H1 (cell line): ENCODE data around the gene SGPP2. TPM values are rescaled to one million over a fixed set of nuclear protein-coding genes. Genes with fewer than 3 reads are reported as not detected.

ENCODE experiments used
- CTCF ChIA-PET: fragments of 300-600 bp; sonication (Branson Sonifier 250); formaldehyde crosslinking; loops from one replicate; lab custom pipeline; 2021; ENCODE audit not compliant: partially characterized antibody; lab: Charles Lee
- POLR2A ChIA-PET: fragments of 300-600 bp; sonication (Branson Sonifier 250); formaldehyde crosslinking; loops from one replicate; lab custom pipeline; 2021; ENCODE audit warnings: inconsistent platforms; ENCODE audit not compliant: partially characterized antibody; lab: Charles Lee
- DNase-seq, 2 experiments: peaks; one replicate each; pipeline versions ENCODE4 v3.0.0 to v3.0.0-alpha.2; 2010 to 2022; ENCODE audit warnings: low spot score in 2 of 2, low read depth in 1 of 2, mixed read lengths in 1 of 2
- FAIRE-seq: peaks from 2 replicates; lab custom pipeline; 2011; peaks lifted over from hg19 to GRCh38; lab: Jason Lieb, UNC
- H2AFZ ChIP-seq: 2 replicates; pipeline ENCODE4 v1.8.1; 2012; ENCODE audit warnings: low read length, inconsistent platforms
- H2AK5ac ChIP-seq: 2 replicates; pipeline ENCODE4 v1.6.1; 2013; ENCODE audit warnings: low read depth, low read length
- H2BK120ac ChIP-seq: replicated peaks from 2 replicates; pipeline ENCODE3; 2013; ENCODE audit warnings: low read depth, low read length, inconsistent platforms
- H2BK12ac ChIP-seq: 2 replicates; pipeline ENCODE4 v1.6.1; 2013; ENCODE audit warnings: low read depth, low read length
- H2BK15ac ChIP-seq: 2 replicates; pipeline ENCODE4 v1.6.1; 2013; ENCODE audit warnings: low read length
- H2BK20ac ChIP-seq: 2 replicates; pipeline ENCODE4 v1.6.1; 2013; ENCODE audit warnings: low read length
- H2BK5ac ChIP-seq: 2 replicates; pipeline ENCODE4 v1.6.1; 2013; ENCODE audit warnings: low read depth, low read length
- H3K14ac ChIP-seq: 2 replicates; pipeline ENCODE4 v1.6.1; 2013; ENCODE audit warnings: inconsistent platforms; ENCODE audit not compliant: insufficient read length
- H3K18ac ChIP-seq: 2 replicates; pipeline ENCODE4 v1.6.1; 2013; ENCODE audit warnings: low read length; ENCODE audit errors: extremely low read depth
- H3K23ac ChIP-seq: 2 replicates; pipeline ENCODE4 v1.6.1; 2013; ENCODE audit warnings: inconsistent platforms; ENCODE audit not compliant: insufficient read length
- H3K23me2 ChIP-seq: 2 replicates; pipeline ENCODE4 v1.6.1; 2013; ENCODE audit warnings: low read depth, low read length
- H3K27ac ChIP-seq: 2 replicates; pipeline ENCODE4 v1.6.1; 2011; ENCODE audit warnings: low read depth, low read length, inconsistent platforms
- H3K27me3 ChIP-seq, 4 experiments: replicated peaks in 1 of 4; 1 replicate in 1 of 4; 2 replicates in 3 of 4; pipeline versions ENCODE4 v1.6.1 to v1.8.1; 2011 to 2013; ENCODE audit warnings: low read length in 3 of 4, mild to moderate bottlenecking in 3 of 4, inconsistent platforms in 2 of 4, mixed read lengths in 2 of 4, moderate library complexity in 1 of 4; ENCODE audit not compliant: control insufficient read depth in 3 of 4, insufficient read depth in 3 of 4; ENCODE audit errors: extremely low read depth in 1 of 4
- H3K36me3 ChIP-seq, 4 experiments: 2 replicates each; pipeline versions ENCODE4 v1.6.1 to v1.8.1; 2011 to 2013; ENCODE audit warnings: mild to moderate bottlenecking in 4 of 4, low read length in 3 of 4, moderate library complexity in 2 of 4, control low read depth in 1 of 4, inconsistent platforms in 1 of 4; ENCODE audit not compliant: insufficient read depth in 4 of 4, control insufficient read depth in 2 of 4
- H3K4ac ChIP-seq: replicated peaks from 2 replicates; pipeline ENCODE3; 2013; ENCODE audit warnings: low read length, low read depth, mixed read lengths, inconsistent platforms; ENCODE audit not compliant: insufficient read length
- H3K4me1 ChIP-seq, 4 experiments: replicated peaks in 1 of 4; 1 replicate in 1 of 4; 2 replicates in 3 of 4; pipeline versions ENCODE4 v1.6.1 to v1.8.1; 2011 to 2013; ENCODE audit warnings: low read length in 3 of 4, inconsistent platforms in 2 of 4, mixed read lengths in 1 of 4; ENCODE audit not compliant: insufficient read depth in 4 of 4, control insufficient read depth in 3 of 4
- H3K4me2 ChIP-seq, 2 experiments: 2 replicates each; pipeline versions ENCODE4 v1.6.1 to v1.8.1; 2011 to 2013; ENCODE audit warnings: low read depth in 2 of 2, low read length in 2 of 2, control low read depth in 1 of 2, inconsistent platforms in 1 of 2, mild to moderate bottlenecking in 1 of 2; ENCODE audit not compliant: insufficient read depth in 1 of 2
- H3K4me3 ChIP-seq, 4 experiments: fragments of 200-600, 300-600 bp in 1 of 4; sonication (generic), shearing (Covaris generic), sonication (Bioruptor Twin) in 1 of 4; 2 replicates each; pipeline versions ENCODE4 v1.5.1 to v1.8.1; 2011 to 2016; ENCODE audit warnings: low read length in 4 of 4, low read depth in 3 of 4, control low read depth in 2 of 4, inconsistent platforms in 2 of 4, mild to moderate bottlenecking in 2 of 4, mixed read lengths in 1 of 4, moderate library complexity in 1 of 4; ENCODE audit not compliant: insufficient read depth in 2 of 4; ENCODE audit errors: extremely low read depth in 1 of 4
- H3K56ac ChIP-seq: replicated peaks from 2 replicates; pipeline ENCODE3; 2013; ENCODE audit warnings: low read depth, mild to moderate bottlenecking, mixed read lengths, low read length, inconsistent platforms; ENCODE audit not compliant: insufficient read length
- H3K79me1 ChIP-seq: 2 replicates; pipeline ENCODE4 v1.6.1; 2013; ENCODE audit warnings: low read depth, low read length, control low read depth
- H3K79me2 ChIP-seq, 2 experiments: 2 replicates each; pipeline versions ENCODE4 v1.6.1 to v1.8.1; 2012 to 2013; ENCODE audit warnings: low read length in 2 of 2, mild to moderate bottlenecking in 2 of 2, inconsistent platforms in 1 of 2; ENCODE audit not compliant: insufficient read depth in 2 of 2, control insufficient read depth in 1 of 2
- H3K9ac ChIP-seq, 4 experiments: replicated peaks in 1 of 4; 1 replicate in 1 of 4; 2 replicates in 3 of 4; pipeline versions ENCODE4 v1.6.1 to v1.8.1; 2011 to 2013; ENCODE audit warnings: low read depth in 3 of 4, low read length in 3 of 4, control low read depth in 2 of 4, mild to moderate bottlenecking in 2 of 4, moderate library complexity in 2 of 4, inconsistent platforms in 1 of 4; ENCODE audit errors: extremely low read depth in 1 of 4
- H3K9me3 ChIP-seq, 2 experiments: 2 replicates each; pipeline versions ENCODE4 v1.6.1 to v1.8.1; 2012 to 2013; ENCODE audit warnings: mild to moderate bottlenecking in 2 of 2, moderate library complexity in 2 of 2, control low read depth in 1 of 2, inconsistent platforms in 1 of 2, low read depth in 1 of 2, low read length in 1 of 2, mixed read lengths in 1 of 2; ENCODE audit not compliant: insufficient read depth in 2 of 2
- H4K20me1 ChIP-seq, 2 experiments: replicated peaks in 1 of 2; 2 replicates each; pipeline versions ENCODE3 to v1.8.1; 2011 to 2013; ENCODE audit warnings: inconsistent platforms in 2 of 2, low read length in 2 of 2, mild to moderate bottlenecking in 1 of 2; ENCODE audit not compliant: insufficient read depth in 2 of 2, control insufficient read depth in 1 of 2
- H4K5ac ChIP-seq: 2 replicates; pipeline ENCODE4 v1.6.1; 2013; ENCODE audit warnings: low read length, low read depth, mixed read lengths, inconsistent platforms; ENCODE audit not compliant: insufficient read length
- H4K8ac ChIP-seq: 2 replicates; pipeline ENCODE4 v1.8.0; 2013; ENCODE audit warnings: mild to moderate bottlenecking, moderate library complexity, low read length, inconsistent platforms; ENCODE audit not compliant: insufficient read depth; ENCODE audit errors: extremely low read depth
- H4K91ac ChIP-seq: replicated peaks from 2 replicates; pipeline ENCODE3; 2013; ENCODE audit warnings: low read length, mixed read lengths, inconsistent platforms; ENCODE audit not compliant: insufficient read length
- ASH2L ChIP-seq: fragments of 200-600, 300-600 bp; sonication (generic); IDR thresholded peaks from one replicate; pipeline ENCODE4 v1.7.1; 2017; ENCODE audit warnings: low read length
- CEBPB ChIP-seq: IDR thresholded peaks from 2 replicates; pipeline ENCODE4 v1.6.1; 2012; ENCODE audit warnings: low read depth, low read length
- CHD1 ChIP-seq: IDR thresholded peaks from 2 replicates; pipeline ENCODE4 v1.6.1; 2012; ENCODE audit warnings: low read depth, low read length, improper control_type of control experiment
- EP300 ChIP-seq, 2 experiments: IDR thresholded peaks; 1 replicate in 1 of 2; 2 replicates in 1 of 2; pipeline ENCODE4 v1.6.1; 2011 to 2012; ENCODE audit warnings: low read depth in 2 of 2, low read length in 2 of 2, mild to moderate bottlenecking in 2 of 2, borderline replicate concordance in 1 of 2, inconsistent platforms in 1 of 2, moderate library complexity in 1 of 2
- GABPA ChIP-seq: IDR thresholded peaks from 2 replicates; pipeline ENCODE4 v1.6.1; 2011; ENCODE audit warnings: mild to moderate bottlenecking, low read length, moderate library complexity, borderline replicate concordance; ENCODE audit not compliant: insufficient read depth
- HDAC6 ChIP-seq: IDR thresholded peaks from one replicate; pipeline ENCODE4 v1.7.1; 2012; ENCODE audit warnings: low read depth, mild to moderate bottlenecking, inconsistent platforms, low read length, moderate library complexity
- JUND ChIP-seq: IDR thresholded peaks from 2 replicates; pipeline ENCODE4 v1.6.1; 2011; ENCODE audit warnings: mild to moderate bottlenecking, improper control_type of control experiment, low read length
- PHF8 ChIP-seq: fragments of 200-600 bp; sonication (generic); conservative IDR thresholded peaks from 2 replicates; pipeline ENCODE4 v1.7.1; 2012; ENCODE audit warnings: low read depth, mild to moderate bottlenecking, inconsistent platforms, low read length, moderate library complexity
- POLR2A ChIP-seq, 2 experiments: IDR thresholded peaks; 1 replicate in 1 of 2; 2 replicates in 1 of 2; pipeline ENCODE4 v1.6.1; 2011; ENCODE audit warnings: low read depth in 2 of 2, low read length in 2 of 2, mild to moderate bottlenecking in 2 of 2; ENCODE audit errors: control extremely low read depth in 1 of 2
- POU5F1 ChIP-seq: IDR thresholded peaks from 2 replicates; pipeline ENCODE4 v1.6.1; 2011; ENCODE audit warnings: low read depth, mild to moderate bottlenecking, low read length, moderate library complexity
- SIRT6 ChIP-seq: IDR thresholded peaks from one replicate; pipeline ENCODE4 v1.7.1; 2012; ENCODE audit warnings: low read length, inconsistent platforms
- TBP ChIP-seq: IDR thresholded peaks from 2 replicates; pipeline ENCODE4 v1.6.1; 2011; ENCODE audit warnings: low read depth, low read length, improper control_type of control experiment
- TCF12 ChIP-seq: IDR thresholded peaks from 2 replicates; pipeline ENCODE4 v1.6.1; 2011; ENCODE audit warnings: low read depth, mild to moderate bottlenecking, low read length
- WGBS, 2 experiments: shearing (Covaris generic) in 1 of 2; methylation state at CpG; one replicate each; pipeline versions ENCODE4 v1.1.6 to v1.1.7; 2013 to 2015; ENCODE audit warnings: low lambda C conversion rate in 2 of 2, mixed read lengths in 2 of 2, inconsistent platforms in 1 of 2, low coverage in 1 of 2, missing lambda C conversion rate in 1 of 2; ENCODE audit not compliant: insufficient replicate concordance in 2 of 2, insufficient coverage in 1 of 2, insufficient read length in 1 of 2; ENCODE audit errors: extremely low coverage in 1 of 2, missing lambda C conversion rate in 1 of 2; 5-methylcytosine and 5-hydroxymethylcytosine counted together
- polyA plus RNA-seq, 7 experiments: library from polyadenylated mRNA; depleted of rRNA in 3 of 7; stranded (reverse) in 5 of 7; unstranded in 2 of 7; fragments of >200 nt in 5 of 7; fragments of 200-250 nt in 2 of 7; gene quantifications; 1 replicate in 5 of 7; 2 replicates in 1 of 7; 4 replicates in 1 of 7; pipeline versions ENCODE4 v1.2.1 to v1.2.3, GENCODE V29; 2011 to 2013; ENCODE audit warnings: missing spikeins in 2 of 7, mixed read lengths in 2 of 7
- total RNA-seq: library from RNA; stranded (reverse); fragmentation: NEBNext Ultra II Directional; extraction: Animal tissue kit (Norgen Biotek cat#: 25700); gene quantifications from 2 replicates; pipeline ENCODE4 v1.2.1, GENCODE V29; 2021
- TF ChIP-seq, protein P1 (sequence below): IDR thresholded peaks from 2 replicates; pipeline ENCODE4 v1.6.1; 2011; ENCODE audit warnings: low read length, improper control_type of control experiment

The SGPP2 gene
- total and polyA plus RNA-seq, 2 of the 8 experiments (the other 6 are each of a cell fraction or from before 2014, with no cell fraction given), result 0.29 TPM; not detected in 1

DNA sequence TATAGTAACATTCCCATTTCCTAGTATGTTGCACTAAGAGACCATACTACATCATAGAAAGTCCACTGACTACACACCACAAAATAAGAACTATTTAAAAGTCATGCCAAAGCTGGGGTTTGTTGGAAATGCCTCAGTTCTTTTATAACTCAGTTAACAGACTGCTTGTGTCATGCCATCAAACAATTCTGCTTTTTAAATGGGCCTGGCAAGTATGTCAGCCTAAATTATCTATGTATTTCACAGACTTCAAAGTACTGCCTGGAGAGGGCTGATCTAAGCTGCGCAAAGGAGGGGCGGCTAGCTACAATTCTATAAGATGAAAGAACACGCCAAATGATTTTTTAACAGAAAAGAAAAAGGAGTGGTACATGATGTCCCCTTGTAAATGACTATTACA, 182.0 kb downstream of the SGPP2 start:
- Histone ChIP-seq H3K56ac (no peak overlapping the region), H2AFZ (no peak overlapping the region), H4K5ac (no peak overlapping the region), H3K27me3 (no peaks in the 10 kb centered on the region), H2BK20ac (no peak overlapping the region), H3K4me2 (no peak overlapping the region), H4K20me1 (peaks cover 0 to 3% of the 10 kb centered on the region in 2 experiments), H3K23me2 (no peaks in the 10 kb centered on the region), H4K91ac (no peak overlapping the region), H4K8ac (no peak overlapping the region), H3K23ac (no peak overlapping the region), H2BK120ac (no peak overlapping the region), H3K14ac (no peak overlapping the region), H3K9me3 (no peaks in the 10 kb centered on the region), H3K4me3 (no peak overlapping the region), H3K4me1 (no peaks in the 10 kb centered on the region), H3K18ac (no peak overlapping the region), H3K9ac (no peak overlapping the region), H2BK5ac (no peak overlapping the region), H3K27ac (no peak overlapping the region), H3K4ac (no peak overlapping the region), H3K79me1 (no peaks in the 10 kb centered on the region), H2BK15ac (no peak overlapping the region), H3K79me2 (no peaks in the 10 kb centered on the region), H2AK5ac (no peak overlapping the region), H2BK12ac (no peak overlapping the region), H3K36me3 (peaks cover 0 to 6% (median 2%) of the 10 kb centered on the region in 4 experiments; a peak in 3 of 8 replicates)
- 98% methylated on average over 3 of the region's 3 CpGs; no CpG with 5 or more reads in 1 of the 2 experiments for WGBS, 2 experiments
- POLR2A ChIA-PET, result no interaction called here
- FAIRE-seq (no peak), DNase-seq (no peak)
- CTCF ChIA-PET, result interaction anchor here (0.6 to 1.5 kb wide), 5 partner anchors 13 to 582 kb away, joined by 3 to 4 read pairs (median 3); no protein-coding TSS in a partner anchor
- TF ChIP-seq SIRT6 (no peak), POLR2A (IDR thresholded peaks at IDR 0.05; ENCODE audit: control extremely low read depth in 1 of 2, low read depth in 2 of 2, low read length in 2 of 2) (no peak), PHF8 (no peak), ASH2L (no peak), POU5F1 (no peak), CEBPB (no peak), EP300 (IDR thresholded peaks at IDR 0.05; ENCODE audit: borderline replicate concordance in 1 of 2, low read depth in 2 of 2, low read length in 2 of 2) (no peak), TCF12 (no peak), JUND (no peak), CHD1 (no peak), HDAC6 (no peak), TBP (no peak), GABPA (no peak)
- TF ChIP-seq, protein P1, sequence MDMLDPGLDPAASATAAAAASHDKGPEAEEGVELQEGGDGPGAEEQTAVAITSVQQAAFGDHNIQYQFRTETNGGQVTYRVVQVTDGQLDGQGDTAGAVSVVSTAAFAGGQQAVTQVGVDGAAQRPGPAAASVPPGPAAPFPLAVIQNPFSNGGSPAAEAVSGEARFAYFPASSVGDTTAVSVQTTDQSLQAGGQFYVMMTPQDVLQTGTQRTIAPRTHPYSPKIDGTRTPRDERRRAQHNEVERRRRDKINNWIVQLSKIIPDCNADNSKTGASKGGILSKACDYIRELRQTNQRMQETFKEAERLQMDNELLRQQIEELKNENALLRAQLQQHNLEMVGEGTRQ, result no peak
